K562 (cell line): ENCODE results near the gene CHRNE. TPM values are rescaled to one million over a fixed set of nuclear protein-coding genes. Genes with fewer than 3 reads are reported as not detected.

Experiments used
- CC2D1A ChIP-seq: fragments of 450-650 bp; IDR thresholded peaks from 2 replicates; pipeline ENCODE4 v1.6.1; 2017; ENCODE audit warnings: mild to moderate bottlenecking
- ESRRA ChIP-seq: fragments of 450-650 bp; IDR thresholded peaks from 2 replicates; pipeline ENCODE4 v1.6.1; 2014; ENCODE audit warnings: low read depth, mild to moderate bottlenecking, moderate library complexity, borderline replicate concordance
- GATAD2A ChIP-seq: fragments of 450-650 bp; IDR thresholded peaks from 2 replicates; pipeline ENCODE4 v1.6.1; 2017
- GTF2F1 ChIP-seq: IDR thresholded peaks from 2 replicates; pipeline ENCODE4 v1.6.1; 2011; ENCODE audit warnings: low read depth, low read length, improper control_type of control experiment
- HOXB6 ChIP-seq: fragments of 250-450 bp; sonication (Bioruptor Pico); IDR thresholded peaks from 2 replicates; pipeline ENCODE4 v1.5.1; 2022; ENCODE audit warnings: mild to moderate bottlenecking, borderline replicate concordance
- MCM3 ChIP-seq: fragments of 450-650 bp; IDR thresholded peaks from 2 replicates; pipeline ENCODE4 v1.6.1; 2016
- MCM7 ChIP-seq, 2 experiments: fragments of 450-650 bp; IDR thresholded peaks; 2 replicates each; pipeline ENCODE4 v1.6.1; 2016 to 2018
- MIER1 ChIP-seq: fragments of 450-650 bp; IDR thresholded peaks from 2 replicates; pipeline ENCODE4 v1.6.1; 2016; ENCODE audit warnings: antibody characterized with exemption, mild to moderate bottlenecking, low read depth
- POLR2B ChIP-seq: fragments of 450-650 bp; IDR thresholded peaks from 2 replicates; pipeline ENCODE4 v1.6.1; 2018; ENCODE audit warnings: low read depth; ENCODE audit not compliant: partially characterized antibody
- POLR3A ChIP-seq: IDR thresholded peaks from 2 replicates; pipeline ENCODE4 v1.6.1; 2011; ENCODE audit warnings: borderline replicate concordance, mild to moderate bottlenecking, moderate library complexity; ENCODE audit not compliant: insufficient read length, insufficient read depth; ENCODE audit errors: extremely low read depth
- PPARD ChIP-seq: fragments of 250-450 bp; sonication (Bioruptor Pico); IDR thresholded peaks from 2 replicates; pipeline ENCODE4 v1.8.0; 2022; ENCODE audit warnings: inconsistent platforms, mild to moderate bottlenecking, moderate library complexity
- PRMT5 ChIP-seq: sonication (generic); formaldehyde crosslinking; IDR thresholded peaks from 2 replicates; pipeline ENCODE4 v1.5.0; 2020; ENCODE audit warnings: missing genetic modification reagents
- PTRF ChIP-seq: fragments of 450-650 bp; IDR thresholded peaks from 2 replicates; pipeline ENCODE4 v1.6.1; 2016; ENCODE audit warnings: mild to moderate bottlenecking, missing genetic modification characterization, missing compliant biosample characterization
- RAD21 ChIP-seq, 2 experiments: fragments of 250-450 bp in 1 of 2; fragments of 450-650 bp in 1 of 2; sonication (Bioruptor Pico) in 1 of 2; formaldehyde crosslinking in 1 of 2; IDR thresholded peaks in 1 of 2; conservative IDR thresholded peaks in 1 of 2; 2 replicates each; pipeline versions ENCODE4 v1.4.0 to v1.8.0; 2020 to 2022; ENCODE audit warnings: mild to moderate bottlenecking in 2 of 2, moderate library complexity in 1 of 2
- SP2 ChIP-seq: IDR thresholded peaks from 2 replicates; pipeline ENCODE4 v1.6.1; 2011; ENCODE audit warnings: mild to moderate bottlenecking, low read depth, low read length, moderate library complexity; ENCODE audit not compliant: poor library complexity, severe bottlenecking; ENCODE audit errors: extremely low read depth
- SRSF7 ChIP-seq: fragments of 200-400 bp; formaldehyde crosslinking; optimal IDR thresholded peaks from 2 replicates; pipeline ENCODE3; 2017; ENCODE audit warnings: mild to moderate bottlenecking, low read depth, low read length
- YBX1 ChIP-seq: fragments of 450-650 bp; IDR thresholded peaks from 2 replicates; pipeline ENCODE4 v1.7.1; 2016; ENCODE audit warnings: mild to moderate bottlenecking
- ZFX ChIP-seq: sonication (generic); formaldehyde crosslinking; IDR thresholded peaks from 2 replicates; pipeline ENCODE4 v1.8.0; 2022; ENCODE audit warnings: mild to moderate bottlenecking, missing genetic modification reagents, moderate library complexity
- ZNF23 ChIP-seq: fragments of 250-450 bp; sonication (Bioruptor Pico); IDR thresholded peaks from 2 replicates; pipeline ENCODE4 v1.4.0; 2020; ENCODE audit warnings: mild to moderate bottlenecking
- ZNF584 ChIP-seq: fragments of 200-800 bp; sonication (Bioruptor generic); IDR thresholded peaks from 2 replicates; pipeline ENCODE4 v1.6.1; 2016; ENCODE audit warnings: low read depth, mild to moderate bottlenecking, missing genetic modification characterization, missing compliant biosample characterization
- ZNF830 ChIP-seq: fragments of 250-450 bp; sonication (Bioruptor Pico); IDR thresholded peaks from 2 replicates; pipeline ENCODE4 v1.5.0; 2021; ENCODE audit warnings: mild to moderate bottlenecking
- polyA plus RNA-seq, 8 experiments: library from polyadenylated mRNA; depleted of rRNA in 4 of 8; stranded (reverse) in 5 of 8; unstranded in 3 of 8; fragments of >200 nt; fragmentation: Nextera tagmentation in 2 of 8; fragmentation: Illumina TruSeq in 1 of 8; extraction: Ambion mirVana in 2 of 8; extraction: Trizol in 1 of 8; gene quantifications; 2 replicates each; pipeline versions ENCODE4 v1.2.1 to v1.2.3, GENCODE V29; 2011 to 2014; ENCODE audit warnings: inconsistent platforms in 1 of 8, missing spikeins in 1 of 8
- total RNA-seq, 7 experiments: library from RNA; depleted of rRNA in 6 of 7; stranded (reverse); fragments of >200 nt in 6 of 7; fragmentation: Illumina TruSeq in 2 of 7; extraction: Trizol in 2 of 7; gene quantifications; 2 replicates each; pipeline versions ENCODE4 v1.2.1 to v1.2.3, GENCODE V29; 2011 to 2021; ENCODE audit warnings: low replicate concordance in 1 of 7
- TF ChIP-seq, protein P1 (sequence below): fragments of 450-650 bp; formaldehyde crosslinking; conservative IDR thresholded peaks from 2 replicates; pipeline ENCODE4 v1.4.0; 2022; ENCODE audit warnings: mild to moderate bottlenecking, missing genetic modification characterization
- TF ChIP-seq, protein P2 (sequence below): fragments of 450-650 bp; IDR thresholded peaks from 2 replicates; pipeline ENCODE4 v1.6.1; 2017; ENCODE audit warnings: mild to moderate bottlenecking, moderate library complexity
- TF ChIP-seq, protein P3 (sequence below): sonication (generic); formaldehyde crosslinking; IDR thresholded peaks from 2 replicates; pipeline ENCODE4 v1.4.0; 2020; ENCODE audit warnings: mild to moderate bottlenecking, missing genetic modification reagents

The CHRNE gene
- total and polyA plus RNA-seq, 9 of the 15 experiments (the other 6 are each of a cell fraction or from before 2014, with no cell fraction given), result not detected

DNA sequence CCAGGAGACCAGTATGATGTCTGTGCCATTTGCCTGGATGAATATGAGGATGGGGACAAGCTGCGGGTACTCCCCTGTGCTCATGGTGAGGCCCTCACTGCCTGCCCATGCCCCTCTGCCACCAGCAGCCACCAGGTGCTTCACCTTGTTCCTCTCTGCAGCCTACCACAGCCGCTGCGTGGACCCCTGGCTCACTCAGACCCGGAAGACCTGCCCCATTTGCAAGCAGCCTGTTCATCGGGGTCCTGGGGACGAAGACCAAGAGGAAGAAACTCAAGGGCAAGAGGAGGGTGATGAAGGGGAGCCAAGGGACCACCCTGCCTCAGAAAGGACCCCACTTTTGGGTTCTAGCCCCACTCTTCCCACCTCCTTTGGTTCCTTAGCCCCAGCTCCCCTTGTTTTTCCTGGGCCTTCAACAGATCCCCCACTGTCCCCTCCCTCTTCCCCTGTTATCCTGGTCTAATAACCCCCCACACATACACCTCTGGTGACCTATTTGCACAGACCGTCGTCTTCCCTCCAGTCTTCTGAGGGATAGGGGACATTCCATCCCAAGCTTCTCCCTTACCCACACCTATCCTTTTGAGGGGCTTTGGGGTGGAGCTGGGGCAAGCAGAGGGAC is 41.8 kb upstream of the CHRNE start (continued):
- TF ChIP-seq, protein P1, sequence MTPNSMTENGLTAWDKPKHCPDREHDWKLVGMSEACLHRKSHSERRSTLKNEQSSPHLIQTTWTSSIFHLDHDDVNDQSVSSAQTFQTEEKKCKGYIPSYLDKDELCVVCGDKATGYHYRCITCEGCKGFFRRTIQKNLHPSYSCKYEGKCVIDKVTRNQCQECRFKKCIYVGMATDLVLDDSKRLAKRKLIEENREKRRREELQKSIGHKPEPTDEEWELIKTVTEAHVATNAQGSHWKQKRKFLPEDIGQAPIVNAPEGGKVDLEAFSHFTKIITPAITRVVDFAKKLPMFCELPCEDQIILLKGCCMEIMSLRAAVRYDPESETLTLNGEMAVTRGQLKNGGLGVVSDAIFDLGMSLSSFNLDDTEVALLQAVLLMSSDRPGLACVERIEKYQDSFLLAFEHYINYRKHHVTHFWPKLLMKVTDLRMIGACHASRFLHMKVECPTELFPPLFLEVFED (CRISPR knock-in tag), result peak; percentile 84
- TF ChIP-seq, protein P2, sequence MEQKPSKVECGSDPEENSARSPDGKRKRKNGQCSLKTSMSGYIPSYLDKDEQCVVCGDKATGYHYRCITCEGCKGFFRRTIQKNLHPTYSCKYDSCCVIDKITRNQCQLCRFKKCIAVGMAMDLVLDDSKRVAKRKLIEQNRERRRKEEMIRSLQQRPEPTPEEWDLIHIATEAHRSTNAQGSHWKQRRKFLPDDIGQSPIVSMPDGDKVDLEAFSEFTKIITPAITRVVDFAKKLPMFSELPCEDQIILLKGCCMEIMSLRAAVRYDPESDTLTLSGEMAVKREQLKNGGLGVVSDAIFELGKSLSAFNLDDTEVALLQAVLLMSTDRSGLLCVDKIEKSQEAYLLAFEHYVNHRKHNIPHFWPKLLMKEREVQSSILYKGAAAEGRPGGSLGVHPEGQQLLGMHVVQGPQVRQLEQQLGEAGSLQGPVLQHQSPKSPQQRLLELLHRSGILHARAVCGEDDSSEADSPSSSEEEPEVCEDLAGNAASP, result no peak
- TF ChIP-seq SRSF7, result no peak
- TF ChIP-seq MIER1, result no peak
- no peak for TF ChIP-seq CC2D1A
- TF ChIP-seq PRMT5 (CRISPR knock-in tag), result no peak
- no peak for TF ChIP-seq GTF2F1
- TF ChIP-seq HOXB6 (CRISPR knock-in tag), result no peak
- TF ChIP-seq ZNF584 (CRISPR knock-in tag), result no peak
- TF ChIP-seq GATAD2A, result no peak
- no peak for TF ChIP-seq ZNF830 (CRISPR knock-in tag)
- TF ChIP-seq POLR2B, result peak; percentile 79
- TF ChIP-seq PPARD (CRISPR knock-in tag), result no peak
- TF ChIP-seq SP2, result no peak
- TF ChIP-seq, protein P3, sequence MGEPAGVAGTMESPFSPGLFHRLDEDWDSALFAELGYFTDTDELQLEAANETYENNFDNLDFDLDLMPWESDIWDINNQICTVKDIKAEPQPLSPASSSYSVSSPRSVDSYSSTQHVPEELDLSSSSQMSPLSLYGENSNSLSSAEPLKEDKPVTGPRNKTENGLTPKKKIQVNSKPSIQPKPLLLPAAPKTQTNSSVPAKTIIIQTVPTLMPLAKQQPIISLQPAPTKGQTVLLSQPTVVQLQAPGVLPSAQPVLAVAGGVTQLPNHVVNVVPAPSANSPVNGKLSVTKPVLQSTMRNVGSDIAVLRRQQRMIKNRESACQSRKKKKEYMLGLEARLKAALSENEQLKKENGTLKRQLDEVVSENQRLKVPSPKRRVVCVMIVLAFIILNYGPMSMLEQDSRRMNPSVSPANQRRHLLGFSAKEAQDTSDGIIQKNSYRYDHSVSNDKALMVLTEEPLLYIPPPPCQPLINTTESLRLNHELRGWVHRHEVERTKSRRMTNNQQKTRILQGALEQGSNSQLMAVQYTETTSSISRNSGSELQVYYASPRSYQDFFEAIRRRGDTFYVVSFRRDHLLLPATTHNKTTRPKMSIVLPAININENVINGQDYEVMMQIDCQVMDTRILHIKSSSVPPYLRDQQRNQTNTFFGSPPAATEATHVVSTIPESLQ (CRISPR knock-in tag), result no peak
- TF ChIP-seq ESRRA, result no peak
- no peak for TF ChIP-seq POLR3A
- no peak for TF ChIP-seq ZNF23 (CRISPR knock-in tag)
- TF ChIP-seq MCM7 (IDR thresholded peaks at IDR 0.05), result no peak
- TF ChIP-seq MCM3, result no peak
- TF ChIP-seq RAD21 (CRISPR knock-in tag; conservative IDR thresholded peaks at IDR 0.05 in 1 of 2, IDR thresholded peaks at IDR 0.05 in 1 of 2), result no peak
- no peak for TF ChIP-seq ZFX (CRISPR knock-in tag)
- TF ChIP-seq YBX1, result no peak
- TF ChIP-seq PTRF, result no peak
